CD4-positive, alpha-beta T cell treated with Interferon alpha-2 for 1 hour (primary cell): ENCODE data around the gene MARK4.

Source experiments
- DNase-seq, 2 donors: peaks; one replicate each; pipeline ENCODE4 v3.0.0-alpha.2; 2020 to 2022

The MARK4 gene

DNA sequence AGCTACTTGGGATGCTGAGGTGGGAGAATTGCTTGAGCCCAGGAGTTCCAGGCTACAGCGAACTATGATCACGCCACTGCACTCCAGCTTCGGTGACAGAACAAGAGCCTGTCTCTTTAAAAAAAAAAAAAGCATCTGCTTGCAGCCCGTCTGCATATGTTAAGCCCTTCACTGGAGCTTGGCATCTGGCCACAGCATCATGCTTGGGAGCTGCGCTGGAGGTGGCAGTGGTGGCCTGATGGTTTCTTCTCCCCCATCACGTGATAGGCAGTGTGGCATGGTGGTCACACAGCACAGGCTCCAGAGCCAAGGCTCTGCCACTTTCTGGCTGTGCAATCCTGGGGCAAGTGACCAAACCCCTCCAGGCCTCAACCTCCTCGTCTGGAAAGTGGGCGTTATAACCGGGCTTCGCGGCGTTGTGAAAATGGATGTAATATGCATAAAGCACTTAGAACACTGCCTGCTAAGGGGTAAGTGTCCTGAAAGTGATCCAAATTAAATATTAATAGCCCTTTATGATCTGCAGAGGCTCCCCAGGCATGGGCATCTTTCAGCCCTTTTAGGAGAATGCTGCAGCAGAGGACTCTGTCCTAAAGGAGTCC, 24.4 kb downstream of the MARK4 start:
- DNase-seq, result no peak

DNA sequence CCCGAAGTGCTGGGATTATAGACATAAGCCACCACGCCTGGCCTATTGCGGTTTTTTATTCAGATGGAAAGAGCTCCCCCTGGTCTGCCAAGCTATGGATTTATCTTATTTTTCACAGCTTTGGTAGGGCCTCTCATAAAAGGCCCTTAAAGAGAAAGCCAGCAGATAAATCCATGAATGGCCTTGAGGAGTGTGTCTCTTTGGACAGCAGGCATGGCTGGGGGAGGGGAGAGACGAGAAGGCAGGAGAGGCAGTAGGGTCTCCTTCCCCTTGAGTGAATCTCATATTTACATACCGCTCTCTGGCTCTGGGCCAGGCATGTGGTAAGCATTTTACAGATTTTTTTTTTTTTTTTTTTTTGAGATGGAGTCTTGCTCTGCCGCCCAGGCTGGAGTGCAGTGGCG, 25.2 kb downstream of the MARK4 start:
- DNase-seq, result no peak

GRCh38 chr19:45278087-45278486, 27.0 kb downstream of the MARK4 start:
- DNase-seq, result no peak

DNA sequence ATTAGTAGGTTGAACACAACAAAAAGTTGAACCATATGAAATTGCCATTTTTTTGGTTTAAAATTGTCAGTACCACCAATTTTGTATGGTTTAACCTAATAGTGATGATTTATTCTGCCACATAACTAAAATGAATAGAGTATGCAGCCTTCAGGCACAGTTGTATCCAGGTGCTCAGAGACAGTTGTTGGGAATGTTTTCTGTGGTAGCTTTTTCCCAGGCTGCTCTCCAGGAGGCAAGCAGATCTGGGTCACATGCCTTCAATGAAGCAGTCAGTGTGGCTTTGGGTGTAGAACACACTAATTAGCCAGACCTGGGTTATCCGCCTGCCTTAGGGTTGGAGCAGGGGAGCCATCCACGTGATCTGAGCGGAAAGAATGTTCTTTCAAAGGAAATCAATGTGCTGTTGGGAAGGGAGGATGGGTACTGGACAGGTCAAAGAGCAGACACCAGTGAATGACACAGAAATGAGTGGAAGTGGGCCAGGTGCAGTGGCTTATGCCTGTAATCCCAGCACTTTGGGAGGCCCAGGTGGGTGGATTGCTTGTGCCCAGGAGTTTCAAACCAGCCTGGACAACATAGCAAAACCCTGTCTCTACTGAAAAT, 28.6 kb downstream of the MARK4 start:
- no peak for DNase-seq

DNA sequence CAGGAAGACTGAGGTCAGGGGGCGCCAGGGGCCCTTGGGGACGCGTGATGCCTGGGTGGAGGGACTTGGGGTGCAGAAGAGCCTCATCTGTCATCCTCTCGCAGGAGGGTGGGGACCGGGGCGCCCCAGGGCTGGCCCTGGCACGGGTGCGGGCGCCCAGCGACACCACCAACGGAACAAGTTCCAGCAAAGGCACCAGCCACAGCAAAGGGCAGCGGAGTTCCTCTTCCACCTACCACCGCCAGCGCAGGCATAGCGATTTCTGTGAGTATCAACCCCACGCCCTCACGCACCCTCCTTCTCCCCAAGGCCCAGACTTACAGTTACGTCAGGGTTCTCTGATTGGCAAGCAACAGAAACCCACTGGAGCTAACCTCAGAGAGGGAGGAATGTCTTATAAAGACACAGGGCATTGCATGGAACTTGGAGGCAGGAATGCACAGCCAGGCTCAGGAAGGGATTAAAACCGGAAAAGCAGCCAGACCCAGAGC, 29.4 kb downstream of the MARK4 start:
- no peak for DNase-seq

DNA sequence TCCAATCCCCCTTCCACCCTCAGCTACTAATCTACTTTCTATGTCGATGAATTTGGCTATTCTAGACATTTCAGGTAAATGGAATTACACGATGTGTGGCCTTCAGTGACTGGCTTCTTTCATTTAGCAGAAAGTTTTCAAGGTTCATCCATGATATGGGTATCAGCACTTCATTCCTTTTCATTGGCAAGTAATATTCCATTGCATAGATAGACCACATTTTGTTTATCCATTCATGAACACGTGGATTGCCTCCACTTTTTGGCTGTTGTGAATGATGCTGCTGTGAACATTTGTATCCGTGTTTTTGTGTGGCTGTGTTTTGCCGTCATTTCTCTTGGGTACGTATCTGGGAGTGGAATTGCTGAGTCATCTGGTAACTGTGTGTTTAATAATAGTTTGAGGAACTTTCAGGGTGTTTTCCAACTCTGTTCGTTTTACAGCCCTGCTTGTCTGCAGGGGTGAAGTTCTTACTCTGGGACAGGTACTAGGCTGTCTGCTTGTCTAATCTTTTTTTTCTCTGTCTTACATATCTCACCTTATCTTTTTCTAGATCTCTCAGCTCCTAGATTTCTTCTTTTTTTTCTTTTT, 32.5 kb downstream of the MARK4 start:
- no peak for DNase-seq

GRCh38 chr19:45290381-45290931, 39.4 kb downstream of the MARK4 start:
- no peak for DNase-seq

- DNase-seq, result no peak
These were observed 40.8 kb downstream of the MARK4 start for GRCh38 chr19:45291834-45292233.

- DNase-seq, result no peak
These were observed 42.6 kb downstream of the MARK4 start for GRCh38 chr19:45293682-45294081.

GRCh38 chr19:45294291-45295029, 43.4 kb downstream of the MARK4 start:
- DNase-seq, result no peak

- DNase-seq, result no peak
These were observed 44.8 kb downstream of the MARK4 start for GRCh38 chr19:45295873-45296272.

DNA sequence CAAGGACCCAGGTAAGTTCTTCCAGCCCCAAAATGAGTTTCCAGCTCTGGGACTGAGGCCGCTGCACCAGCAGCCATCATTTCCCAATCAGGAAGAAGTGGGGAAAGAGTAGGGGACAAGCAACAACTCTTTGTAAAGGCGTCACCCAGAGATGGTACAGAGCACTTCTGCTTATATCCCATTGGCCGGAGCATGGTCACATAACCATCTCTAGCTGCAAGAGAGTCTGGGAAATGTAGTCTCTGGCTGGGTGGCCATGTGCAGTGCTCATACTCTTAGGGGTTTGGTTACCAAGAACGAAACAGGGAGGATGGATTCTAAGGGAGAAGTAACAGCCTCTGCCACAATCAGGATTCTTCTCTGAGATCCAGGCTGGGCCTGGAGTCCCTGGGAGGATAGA, 45.3 kb downstream of the MARK4 start:
- DNase-seq, result peak in 1 of 2 donors; percentile 34

DNA sequence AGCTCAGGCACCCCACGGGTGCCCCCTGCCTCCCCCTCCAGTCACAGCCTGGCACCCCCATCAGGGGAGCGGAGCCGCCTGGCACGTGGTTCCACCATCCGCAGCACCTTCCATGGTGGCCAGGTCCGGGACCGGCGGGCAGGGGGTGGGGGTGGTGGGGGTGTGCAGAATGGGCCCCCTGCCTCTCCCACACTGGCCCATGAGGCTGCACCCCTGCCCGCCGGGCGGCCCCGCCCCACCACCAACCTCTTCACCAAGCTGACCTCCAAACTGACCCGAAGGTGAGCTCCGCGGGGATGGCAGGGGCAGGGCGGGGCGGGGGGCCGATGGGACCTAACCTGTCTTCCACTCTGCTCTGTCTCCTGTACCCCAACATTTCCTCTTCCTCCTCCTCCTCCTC, 46.6 kb downstream of the MARK4 start:
- DNase-seq, result no peak

- no peak for DNase-seq
These were observed 47.2 kb downstream of the MARK4 start for GRCh38 chr19:45298264-45298663.

GRCh38 chr19:45299719-45300118, 48.6 kb downstream of the MARK4 start:
- no peak for DNase-seq

DNA sequence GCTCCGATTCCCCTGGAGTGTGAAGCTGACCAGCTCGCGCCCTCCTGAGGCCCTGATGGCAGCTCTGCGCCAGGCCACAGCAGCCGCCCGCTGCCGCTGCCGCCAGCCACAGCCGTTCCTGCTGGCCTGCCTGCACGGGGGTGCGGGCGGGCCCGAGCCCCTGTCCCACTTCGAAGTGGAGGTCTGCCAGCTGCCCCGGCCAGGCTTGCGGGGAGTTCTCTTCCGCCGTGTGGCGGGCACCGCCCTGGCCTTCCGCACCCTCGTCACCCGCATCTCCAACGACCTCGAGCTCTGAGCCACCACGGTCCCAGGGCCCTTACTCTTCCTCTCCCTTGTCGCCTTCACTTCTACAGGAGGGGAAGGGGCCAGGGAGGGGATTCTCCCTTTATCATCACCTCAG, 51.3 kb downstream of the MARK4 start:
- DNase-seq, result no peak

GRCh38 chr19:45303269-45304060, 52.4 kb downstream of the MARK4 start:
- no peak for DNase-seq

DNA sequence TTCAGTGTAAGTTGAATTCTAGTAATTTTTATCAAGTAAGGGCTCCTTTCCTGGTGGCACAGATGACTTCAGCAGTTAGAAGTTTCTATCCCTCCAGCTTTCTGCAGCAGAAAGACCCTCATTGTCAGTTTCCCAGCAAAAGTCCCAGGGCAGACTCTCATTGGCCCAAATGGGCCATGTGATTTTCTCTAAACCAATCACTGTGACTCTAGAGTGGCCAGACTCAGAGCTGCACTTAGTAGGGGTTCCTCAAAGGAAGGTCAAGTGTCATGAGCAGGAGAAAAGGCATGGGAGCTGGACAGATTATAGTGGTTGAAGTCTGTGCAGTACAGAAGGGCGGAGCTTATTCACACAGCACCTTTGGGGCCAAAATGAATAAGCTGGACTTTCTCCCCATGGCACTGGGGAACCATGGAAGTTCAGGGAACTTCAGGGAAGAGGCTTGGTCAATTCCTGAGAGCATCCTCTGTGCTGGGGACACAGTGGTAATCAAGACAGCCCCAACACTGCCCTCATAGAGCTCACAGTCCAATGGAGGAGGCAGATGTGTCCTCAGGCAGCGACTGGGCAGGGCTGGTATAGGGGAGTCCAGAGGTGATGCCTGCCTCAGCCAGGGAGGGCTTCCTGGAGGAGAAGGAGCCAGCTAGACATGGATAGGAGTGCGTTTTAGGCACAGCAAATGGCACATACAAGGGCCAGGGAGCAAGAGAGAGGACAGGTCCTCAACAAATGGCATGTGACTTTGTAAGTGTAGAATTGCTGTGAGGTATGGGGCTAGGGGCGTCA, 53.3 kb downstream of the MARK4 start:
- no peak for DNase-seq

GRCh38 chr19:45305007-45305406, 53.9 kb downstream of the MARK4 start:
- no peak for DNase-seq

GRCh38 chr19:45305421-45305820, 54.4 kb downstream of the MARK4 start:
- no peak for DNase-seq

DNA sequence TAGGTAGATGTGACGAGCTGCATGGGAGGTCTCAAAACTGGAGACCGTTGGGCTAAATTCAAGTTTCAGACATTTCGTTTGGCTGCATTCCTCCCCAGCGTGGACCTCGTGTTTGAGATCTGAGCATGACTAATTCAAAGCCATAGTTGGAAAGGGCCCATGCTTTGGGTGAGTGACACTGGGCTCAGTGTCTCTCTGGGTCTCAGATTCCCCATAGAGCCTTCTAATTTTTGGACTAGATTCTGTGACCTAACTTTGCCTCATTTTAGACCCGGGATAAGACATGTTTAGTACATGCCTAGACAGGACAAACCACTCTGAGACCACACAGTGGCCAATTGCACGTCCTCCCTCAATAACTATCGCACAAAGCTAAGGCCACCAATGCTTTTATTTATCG, 55.0 kb downstream of the MARK4 start:
- DNase-seq, result no peak

GRCh38 chr19:45306518-45307027, 55.5 kb downstream of the MARK4 start:
- no peak for DNase-seq
